NCI-H187 (cell line): ENCODE measurements around the gene TGFBR1.

Experiments used
- DNase-seq, 2 experiments: peaks; one replicate each; lab custom pipeline; 2025; lab: John Stamatoyannopoulos, UW

The TGFBR1 gene

GRCh38 chr9:99137225-99137624 is 32.3 kb downstream of the TGFBR1 start:
- DNase-seq: no peak

GRCh38 chr9:99137891-99138290 is 33.0 kb downstream of the TGFBR1 start:
- DNase-seq: no peak

- no peak for DNase-seq
Measured at GRCh38 chr9:99138424-99139284, 33.7 kb downstream of the TGFBR1 start.

DNA sequence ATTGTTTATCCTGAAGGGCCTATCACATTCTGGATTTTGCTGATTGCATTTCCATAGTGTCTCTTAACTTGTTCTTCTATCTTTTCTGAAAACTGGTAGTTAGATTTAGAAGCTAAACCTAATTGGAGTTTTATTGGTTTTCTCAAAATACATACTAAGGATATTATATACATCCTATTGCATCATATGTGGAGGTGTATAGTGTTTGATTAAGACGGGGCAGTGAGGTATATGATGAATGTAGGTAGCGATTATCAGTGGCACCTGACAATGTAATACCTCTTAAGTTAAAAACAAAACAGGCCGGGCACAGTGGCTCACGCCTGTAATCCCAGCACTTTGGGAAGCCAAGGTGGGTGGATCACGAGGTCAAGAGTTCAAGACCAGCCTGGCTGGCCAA is 35.0 kb downstream of the TGFBR1 start:
- DNase-seq: no peak

DNA sequence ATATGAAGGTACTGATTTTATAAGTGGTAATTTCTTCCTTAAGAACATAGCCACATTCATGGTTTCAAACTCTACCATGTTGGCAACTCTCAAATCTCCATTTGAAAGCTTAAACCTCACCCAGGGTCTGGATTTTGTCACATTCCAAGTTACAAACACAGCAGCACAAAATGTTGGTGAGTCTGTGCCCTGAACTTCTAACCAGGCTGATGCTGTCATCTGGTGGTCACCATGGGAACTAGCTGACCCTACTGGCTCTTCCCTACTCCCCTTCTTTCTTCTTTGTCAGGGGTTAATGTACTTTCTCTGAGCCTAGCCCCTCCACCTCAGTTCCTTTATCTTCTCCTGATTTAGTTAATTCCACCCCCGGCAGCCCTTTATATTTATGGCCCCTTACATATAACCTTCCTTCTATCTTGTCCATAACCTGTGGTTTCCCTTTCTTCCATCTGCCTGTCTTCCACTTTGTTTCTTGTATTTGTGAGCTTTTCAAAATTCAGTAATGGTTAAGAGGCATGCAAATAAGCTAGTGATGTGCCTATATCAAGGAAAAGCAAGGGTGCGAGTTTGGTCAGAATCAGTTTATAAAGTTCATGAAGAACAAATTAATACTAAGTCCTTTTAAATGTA is 35.9 kb downstream of the TGFBR1 start:
- no peak for DNase-seq

DNA sequence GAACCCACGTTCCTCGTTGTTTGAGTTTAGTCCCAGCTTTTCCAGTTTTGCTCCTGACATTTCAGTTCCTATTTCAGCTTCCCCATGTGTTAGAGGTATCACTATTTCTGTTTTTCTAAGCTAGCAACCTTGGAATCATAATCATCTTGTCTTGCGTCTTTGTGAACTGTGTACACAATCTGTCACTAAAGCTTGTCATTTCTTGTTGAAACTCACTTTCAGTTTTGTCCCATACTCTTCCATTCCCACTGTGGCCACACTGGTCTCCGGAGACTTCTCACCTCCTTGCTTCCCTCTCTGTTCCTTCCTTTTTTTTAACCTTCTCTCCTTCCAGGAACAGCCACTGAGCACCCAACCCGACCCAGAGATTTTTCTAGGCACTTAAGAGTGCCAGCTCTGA is 36.9 kb downstream of the TGFBR1 start:
- no peak for DNase-seq

DNA sequence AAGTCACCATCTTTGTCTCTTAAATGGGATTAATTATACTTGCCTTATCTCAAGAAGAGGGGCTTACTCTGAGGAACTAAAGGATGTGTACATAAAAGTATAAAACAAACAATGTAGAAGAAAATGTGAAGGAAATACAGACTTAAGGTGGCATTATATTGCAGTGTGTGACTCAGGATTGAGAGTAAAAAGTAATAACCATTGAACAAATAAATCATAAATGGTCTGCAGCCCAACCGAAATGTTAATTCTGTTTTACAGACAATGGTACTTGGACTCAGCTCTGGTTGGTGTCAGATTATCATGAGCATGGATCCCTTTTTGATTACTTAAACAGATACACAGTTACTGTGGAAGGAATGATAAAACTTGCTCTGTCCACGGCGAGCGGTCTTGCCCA is 37.4 kb downstream of the TGFBR1 start:
- DNase-seq: no peak

GRCh38 chr9:99143655-99144054 is 38.7 kb downstream of the TGFBR1 start:
- DNase-seq: no peak

DNA sequence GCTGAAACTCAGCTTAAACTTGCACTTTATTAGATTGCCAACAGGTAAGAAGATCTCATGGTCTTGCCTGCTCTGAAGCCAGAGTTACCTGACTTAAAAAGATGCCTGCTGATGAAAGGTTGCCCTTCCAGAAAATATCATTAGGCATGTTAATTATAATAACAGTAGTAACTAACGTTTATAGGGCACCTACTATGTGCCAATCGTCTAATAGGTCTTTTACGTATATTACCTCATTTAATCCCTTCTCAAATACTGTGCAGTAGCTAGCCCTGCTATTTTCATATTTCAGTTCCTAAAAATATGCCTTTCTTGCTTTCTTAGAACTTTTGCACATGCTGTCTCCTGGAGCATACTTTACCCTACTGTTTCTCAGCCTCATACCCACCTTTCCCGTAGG is 40.1 kb downstream of the TGFBR1 start:
- DNase-seq: no peak

- DNase-seq: no peak
Measured at GRCh38 chr9:99146574-99146973, 41.7 kb downstream of the TGFBR1 start.

DNA sequence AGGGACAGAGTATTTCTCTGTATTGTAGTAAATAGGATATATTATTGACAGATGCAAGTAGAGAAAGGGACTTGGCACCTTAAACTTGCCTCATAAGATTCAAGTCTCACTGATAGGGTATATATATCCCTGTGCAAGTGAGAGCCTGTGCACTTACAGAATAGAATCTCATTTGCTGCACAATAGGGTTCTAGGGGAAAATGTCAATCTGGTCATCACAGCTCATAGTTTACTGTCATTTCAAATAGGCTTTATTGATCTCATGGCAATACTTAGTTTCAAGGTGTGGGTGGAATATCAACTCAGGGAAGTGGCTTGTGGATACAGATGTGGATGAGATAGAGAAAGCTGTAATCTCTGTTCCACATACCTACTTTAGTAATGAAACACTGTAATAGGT is 42.3 kb downstream of the TGFBR1 start:
- DNase-seq: no peak

- no peak for DNase-seq
Measured at GRCh38 chr9:99150451-99151171, 45.7 kb downstream of the TGFBR1 start.

DNA sequence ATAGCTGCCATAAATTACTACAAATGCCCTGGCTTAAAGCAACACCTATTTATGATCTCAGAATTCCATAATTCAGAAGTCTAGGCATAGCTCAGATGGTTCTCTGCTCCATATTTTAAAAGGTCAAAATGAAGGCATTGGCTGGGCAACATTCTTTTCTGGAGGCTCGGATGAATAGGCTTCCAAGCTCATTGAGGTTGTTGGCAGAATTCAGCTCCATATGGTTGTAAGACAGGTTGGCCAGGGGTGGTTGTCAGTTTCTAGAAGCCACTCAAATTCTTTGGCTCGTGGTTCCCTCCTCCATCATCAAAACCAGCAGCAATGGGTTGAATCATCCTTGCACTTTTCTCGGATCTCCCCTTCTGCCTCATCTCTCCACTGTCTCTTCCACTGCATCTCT is 49.4 kb downstream of the TGFBR1 start:
- DNase-seq: no peak

DNA sequence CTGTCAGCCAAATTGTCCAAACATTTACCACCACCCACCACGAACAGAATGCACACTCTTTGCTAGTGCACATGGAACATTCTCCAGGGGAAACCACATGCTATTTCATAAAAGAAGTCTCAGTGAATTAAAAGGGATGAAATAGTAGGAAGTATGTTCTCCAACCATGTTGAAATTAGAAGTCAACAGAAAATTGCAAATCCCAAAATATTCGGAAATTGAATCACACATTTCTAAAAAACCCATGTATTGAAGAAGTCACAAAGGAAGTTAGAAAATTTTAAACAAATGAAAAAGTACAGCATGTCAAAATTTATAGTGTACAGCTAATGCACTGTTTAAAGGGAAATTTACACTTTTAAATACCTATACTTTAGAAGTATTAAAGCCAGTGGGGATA is 50.8 kb downstream of the TGFBR1 start:
- DNase-seq: no peak

DNA sequence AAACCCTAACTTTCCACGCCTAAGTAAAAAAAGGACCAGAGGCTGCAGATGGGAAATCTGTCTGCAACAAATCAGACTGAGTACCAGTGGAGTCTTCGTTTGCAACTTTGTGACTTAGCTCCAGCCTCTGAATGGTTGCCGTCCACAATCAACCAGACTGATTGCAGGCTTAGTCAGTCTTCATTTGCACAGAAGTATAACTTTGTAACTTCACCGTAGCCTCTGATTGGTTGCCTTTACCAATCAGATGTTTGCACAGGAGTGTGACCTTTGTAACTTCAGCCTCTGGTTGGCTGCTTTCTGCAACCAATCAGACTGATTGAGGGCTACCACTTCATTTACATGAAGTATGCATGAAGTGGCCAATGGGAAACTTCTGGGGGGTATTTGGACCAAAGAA is 53.7 kb downstream of the TGFBR1 start:
- no peak for DNase-seq

DNA sequence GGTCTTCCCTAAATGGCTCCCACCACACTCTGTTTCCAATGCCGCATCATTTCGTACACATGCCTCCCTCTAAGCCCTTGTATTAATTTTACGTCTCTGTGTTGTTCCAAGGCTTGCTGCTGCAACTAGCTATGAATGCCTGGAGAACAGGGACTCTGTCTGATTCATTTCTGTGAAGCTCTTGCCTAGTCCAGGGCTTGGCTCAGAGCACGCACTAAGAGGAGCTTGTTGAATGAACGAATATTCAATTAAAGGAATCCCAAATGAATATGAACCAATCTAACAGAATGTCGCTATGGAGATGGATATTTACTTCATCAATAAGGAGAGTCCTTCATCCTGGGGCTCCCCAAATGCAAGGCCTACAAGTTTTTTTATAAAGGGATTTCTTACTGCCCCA is 55.3 kb downstream of the TGFBR1 start:
- DNase-seq: no peak

GRCh38 chr9:99162759-99163364 is 57.9 kb downstream of the TGFBR1 start:
- DNase-seq: no peak

- DNase-seq: no peak
Measured at GRCh38 chr9:99166149-99166548, 61.2 kb downstream of the TGFBR1 start.

DNA sequence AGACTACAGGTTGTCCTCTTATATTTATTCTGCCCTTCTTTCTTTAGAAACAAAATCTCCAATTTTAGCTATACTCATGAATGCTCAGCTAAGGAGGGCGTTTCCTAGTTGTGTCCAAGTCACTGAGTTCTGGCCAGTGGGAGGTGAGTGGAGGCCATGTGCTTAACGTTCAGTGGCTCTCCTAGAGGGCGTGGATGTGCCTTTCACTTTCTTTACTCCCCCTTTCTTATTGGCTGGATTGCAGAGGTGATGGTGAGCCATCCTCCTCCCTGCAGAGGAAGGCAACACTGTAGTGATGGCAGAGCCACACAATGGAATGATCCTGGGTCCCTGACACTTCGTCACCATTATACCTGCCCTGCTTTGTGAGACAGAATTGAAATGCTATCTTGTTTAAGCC is 62.2 kb downstream of the TGFBR1 start:
- no peak for DNase-seq

DNA sequence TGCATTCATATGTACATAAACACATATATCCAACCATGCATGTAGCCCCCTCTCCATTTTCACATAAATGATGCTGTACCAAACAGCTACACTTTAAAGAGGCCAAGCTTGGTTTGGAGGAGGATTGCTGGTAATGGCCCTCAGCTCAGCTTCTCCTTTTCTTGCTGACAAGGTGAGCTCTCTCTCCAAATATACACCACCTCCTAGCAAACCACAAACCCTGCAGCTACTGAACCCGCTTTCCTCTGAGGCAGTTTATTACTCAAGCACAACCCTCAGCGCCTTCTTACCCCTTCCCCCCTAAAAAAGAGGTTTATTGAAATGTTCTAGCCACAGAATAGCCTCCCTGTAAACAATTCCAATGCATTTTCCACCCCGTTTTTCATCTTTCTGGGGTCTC is 62.8 kb downstream of the TGFBR1 start:
- no peak for DNase-seq

DNA sequence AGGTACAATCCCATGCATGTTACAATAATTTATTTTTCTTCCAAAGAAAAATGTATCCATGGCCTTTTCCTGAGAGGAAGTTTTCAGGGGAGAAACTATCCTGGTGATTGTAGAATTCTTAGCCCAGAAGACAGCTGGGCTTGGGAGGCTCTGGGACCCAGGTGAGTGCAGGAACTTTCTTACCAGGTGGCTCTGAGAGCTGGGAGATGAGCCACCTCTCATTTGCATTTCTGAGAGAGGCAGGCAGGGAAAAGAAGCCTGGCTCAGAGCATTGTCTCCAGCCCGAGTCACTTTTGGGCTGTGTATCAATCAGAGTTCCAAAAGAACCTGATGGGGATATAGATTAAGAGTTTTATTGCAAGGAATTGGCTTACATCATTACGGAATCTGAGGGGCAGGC is 64.2 kb downstream of the TGFBR1 start:
- DNase-seq: no peak

- DNase-seq: no peak
Measured at GRCh38 chr9:99169982-99170761, 65.3 kb downstream of the TGFBR1 start.
